NCI-H524 (cell line): ENCODE results near the gene RTKN.
A peak's percentile ranks its signal among the peaks of the same experiment; 100 is the strongest.

Experiments used
- DNase-seq, 2 experiments: peaks; one replicate each; lab custom pipeline; 2025; lab: John Stamatoyannopoulos, UW

The RTKN gene

GRCh38 chr2:74417197-74417596, 24.5 kb downstream of the RTKN start:
- DNase-seq: no peak

DNA sequence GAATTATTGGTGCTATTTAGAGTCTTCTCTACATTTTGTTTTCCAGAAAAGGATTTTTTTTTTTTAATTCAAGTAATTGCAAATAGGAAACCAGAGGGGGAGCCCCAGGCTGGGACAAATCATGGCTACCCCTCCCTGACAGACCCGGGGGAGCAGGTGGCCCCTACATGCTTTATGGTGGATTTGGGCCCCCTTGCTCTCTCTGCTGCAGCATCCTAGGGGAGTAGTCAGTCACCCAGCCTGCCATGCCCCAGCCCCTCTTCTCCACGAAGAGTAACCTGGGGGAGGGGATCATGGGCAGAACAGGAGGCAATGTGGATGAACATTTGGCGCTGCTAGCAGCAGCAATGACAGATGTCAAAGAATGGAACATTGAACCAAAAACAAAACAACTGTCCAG, 25.0 kb downstream of the RTKN start:
- peak in 1 of 2 experiments; percentile 57 for DNase-seq

- no peak for DNase-seq
These were observed 25.9 kb downstream of the RTKN start for GRCh38 chr2:74415762-74416395.

- DNase-seq: peak; percentile 46 to 60
These were observed 26.6 kb downstream of the RTKN start for GRCh38 chr2:74414881-74415761.

DNA sequence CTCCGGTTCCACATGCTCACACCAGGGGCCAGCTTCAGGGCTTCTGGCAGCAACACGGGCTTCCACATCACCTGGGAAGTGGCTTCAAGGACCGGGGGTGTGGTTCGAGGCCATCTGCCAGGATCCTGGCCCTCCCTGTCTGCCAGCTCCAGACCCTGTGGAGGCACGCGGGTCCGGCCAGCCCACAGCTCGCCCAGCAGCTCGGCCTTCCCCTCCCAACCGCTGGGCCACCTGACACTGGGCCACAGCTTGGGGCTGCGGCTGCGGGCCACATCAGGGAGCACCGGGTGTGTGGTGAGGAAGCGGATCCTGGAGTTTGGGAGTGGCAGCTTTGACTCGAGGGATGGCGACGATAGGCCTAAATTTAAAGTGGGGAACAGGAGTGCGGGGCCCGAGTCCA, 27.3 kb downstream of the RTKN start:
- peak in 1 of 2 experiments; percentile 57 for DNase-seq

GRCh38 chr2:74413001-74413698, 28.6 kb downstream of the RTKN start:
- no peak for DNase-seq

GRCh38 chr2:74407682-74408081, 34.1 kb downstream of the RTKN start:
- no peak for DNase-seq

GRCh38 chr2:74406035-74406434, 35.7 kb downstream of the RTKN start:
- no peak for DNase-seq

GRCh38 chr2:74401891-74402290, 39.8 kb downstream of the RTKN start:
- no peak for DNase-seq

DNA sequence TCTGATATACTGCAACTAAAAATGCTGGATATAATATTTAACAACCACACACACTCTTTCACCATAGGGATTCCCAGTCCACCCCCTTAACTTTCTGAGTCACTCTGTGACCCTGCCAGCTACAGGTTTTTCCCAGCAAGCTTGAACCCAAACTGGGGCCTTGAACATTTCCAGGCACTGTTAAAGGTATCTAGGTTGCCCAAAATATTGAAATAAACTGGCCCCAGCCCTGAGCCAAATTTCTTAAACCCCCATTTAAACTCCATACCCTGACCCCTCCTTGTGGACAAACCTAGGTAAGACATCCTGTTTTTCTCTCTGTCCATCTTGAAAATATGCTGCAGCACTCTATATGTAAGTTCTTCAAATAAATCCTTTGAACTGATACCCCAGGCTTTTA, 42.0 kb downstream of the RTKN start:
- DNase-seq: peak in 1 of 2 experiments; percentile 18

GRCh38 chr2:74396149-74396548, 45.6 kb downstream of the RTKN start:
- no peak for DNase-seq

DNA sequence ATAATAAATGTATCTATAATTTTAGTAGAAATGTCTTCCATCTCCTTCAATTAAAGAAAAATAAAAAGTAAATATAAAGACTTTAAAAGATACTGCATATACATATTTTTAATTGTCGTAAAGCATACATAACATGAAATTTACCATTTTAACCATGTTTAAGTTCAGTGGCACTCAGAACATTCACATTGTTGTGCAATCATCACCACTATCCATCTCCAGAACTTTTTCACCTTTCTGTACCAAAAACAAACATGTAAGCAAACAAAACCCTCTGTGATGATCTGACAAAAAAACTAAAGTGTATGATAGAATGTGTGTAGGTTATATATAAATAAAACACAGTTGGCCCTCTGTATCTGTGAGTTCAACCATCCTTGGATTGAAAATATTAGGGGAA, 48.2 kb downstream of the RTKN start:
- no peak for DNase-seq

- DNase-seq: no peak
These were observed 49.3 kb downstream of the RTKN start for GRCh38 chr2:74392449-74392743.

- DNase-seq: peak; percentile 70 to 92
These were observed 49.9 kb downstream of the RTKN start for GRCh38 chr2:74391580-74392448.

- DNase-seq: peak in 1 of 2 experiments; percentile 47
These were observed 50.5 kb downstream of the RTKN start for GRCh38 chr2:74391209-74391579.

DNA sequence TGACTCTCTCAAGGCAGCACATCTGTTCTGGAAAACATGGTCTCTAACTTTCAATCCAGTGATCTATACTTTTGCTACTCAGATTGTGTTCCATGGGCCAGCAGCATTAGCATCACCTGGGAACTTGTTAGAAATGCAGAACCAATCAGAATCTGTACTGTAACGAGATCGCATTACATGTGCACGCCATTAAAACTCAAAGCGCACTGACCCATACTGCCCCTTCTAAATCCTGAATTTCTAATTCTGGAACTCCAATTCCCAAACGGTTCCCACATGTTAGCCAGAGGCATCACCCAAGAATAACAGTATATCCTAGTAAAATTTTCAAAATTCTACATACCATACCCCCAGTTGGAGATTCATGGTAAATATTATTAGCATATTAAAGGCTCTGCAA, 51.1 kb downstream of the RTKN start:
- DNase-seq: no peak

DNA sequence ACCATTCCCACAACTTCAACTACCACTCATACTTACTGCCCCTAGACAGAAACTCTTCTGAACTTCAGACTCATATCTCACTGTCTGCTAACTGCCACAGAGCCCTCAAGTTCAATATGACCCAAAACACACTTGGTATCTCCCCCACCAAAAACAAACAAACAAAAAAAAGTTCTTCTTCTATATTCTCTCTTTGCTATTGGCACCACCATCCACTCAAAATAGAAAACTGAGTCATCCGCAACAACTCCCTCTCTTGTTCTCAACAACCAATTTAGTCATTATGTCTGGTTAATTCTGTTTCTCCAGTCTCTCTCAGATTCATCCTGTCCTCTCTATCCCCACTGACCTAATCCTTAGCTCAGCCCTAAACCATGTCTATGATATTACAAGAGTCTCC, 54.4 kb downstream of the RTKN start:
- DNase-seq: no peak

DNA sequence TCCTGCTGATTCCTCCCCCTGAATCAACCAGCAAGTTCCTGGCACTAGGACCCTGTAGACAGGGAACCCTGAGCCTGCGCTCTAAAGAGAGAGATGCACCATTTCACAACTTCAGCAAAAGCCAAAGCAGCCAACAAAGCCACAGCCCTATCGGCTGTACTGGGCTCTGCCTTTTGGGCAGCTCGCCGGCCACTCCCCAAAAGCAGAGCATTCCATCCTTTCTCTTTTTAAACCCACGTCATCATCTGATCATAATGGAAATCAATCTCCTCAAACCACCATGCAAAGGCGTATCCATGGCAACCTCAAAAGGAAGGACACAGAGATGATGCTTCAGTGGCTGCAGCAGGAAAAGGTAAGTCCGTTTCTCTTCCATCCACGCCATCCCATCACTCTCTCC, 56.3 kb downstream of the RTKN start:
- DNase-seq: no peak

GRCh38 chr2:74384051-74384450, 57.7 kb downstream of the RTKN start:
- DNase-seq: no peak

GRCh38 chr2:74383254-74383653, 58.5 kb downstream of the RTKN start:
- DNase-seq: no peak

- no peak for DNase-seq
These were observed 60.0 kb downstream of the RTKN start for GRCh38 chr2:74381751-74382150.
